Measurements from ENCODE around the gene COX6A2. TPM values are rescaled to one million over a fixed set of nuclear protein-coding genes. Genes with fewer than 3 reads are reported as not detected.
"Not testable (repeated sequence)": the region's sequence is repeated elsewhere in the genome, so short reads cannot be mapped to it uniquely, and the experiment has no call there.

The COX6A2 gene
- total RNA-seq, 2 experiments from 2014 or later = not detected

- H3K27me3 Mint-ChIP-seq = peaks cover 16% of the 10 kb centered on the region
- H3K27ac Mint-ChIP-seq = no peak overlapping the region
- no peak overlapping the region for H3K4me3 Mint-ChIP-seq
These were observed 10.2 kb downstream of the COX6A2 start for GRCh38 chr16:31417916-31418315.

DNA sequence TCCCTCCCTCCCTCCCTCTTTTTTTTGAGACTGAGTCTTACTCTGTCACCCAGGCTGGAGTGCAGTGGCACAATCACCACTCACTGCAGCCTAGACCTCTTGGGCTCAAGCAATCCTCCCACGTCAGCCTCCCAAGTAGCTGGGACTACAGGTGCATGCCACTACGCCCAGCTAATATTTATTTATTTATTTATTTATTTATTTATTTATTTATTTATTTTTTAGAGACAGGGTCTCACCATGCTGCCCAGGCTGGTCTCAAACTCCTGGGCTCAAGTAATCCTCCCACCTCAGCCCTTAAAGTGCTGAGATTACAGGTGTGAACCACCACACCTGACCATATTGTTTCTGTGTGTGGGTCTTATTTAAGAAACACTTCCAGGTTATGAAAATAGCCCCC lies 11.1 kb downstream of the COX6A2 start:
- CTCF ChIA-PET; H3K4me1 Mint-ChIP-seq (ENCODE audit: low read depth); H3K36me3 Mint-ChIP-seq (ENCODE audit: low read depth); H3K9me3 Mint-ChIP-seq; DNase-seq; H3K4me3 Mint-ChIP-seq; intact Hi-C loops (cut with DNase I, micrococcal nuclease); H3K27ac Mint-ChIP-seq; H3K27me3 ChIP-seq (ENCODE audit: control insufficient read depth in 1 of 2, insufficient read depth in 2 of 2, low read length in 2 of 2); ATAC-seq (ENCODE audit: poor library complexity); H3K36me3 ChIP-seq (ENCODE audit: insufficient read depth, low read length); H3K27ac ChIP-seq (ENCODE audit: low read depth in 1 of 2, low read length in 2 of 2); H3K4me3 ChIP-seq (ENCODE audit: low read length); POLR2A ChIA-PET: not testable (repeated sequence)
- H3K4me1 ChIP-seq (ENCODE audit: insufficient read depth, low read length) = peaks cover 11% of the 10 kb centered on the region
- peaks cover 0 to 10% of the 10 kb centered on the region in 2 experiments for H3K9me3 ChIP-seq (ENCODE audit: control insufficient read depth in 1 of 2, insufficient read depth in 1 of 2, low read length in 2 of 2)
- peaks cover 10% of the 10 kb centered on the region for H3K27me3 Mint-ChIP-seq

More at GRCh38 chr16:31417916-31418315, 10.2 kb downstream of the COX6A2 start:
- CTCF ChIA-PET = no interaction called here
- H3K4me3 ChIP-seq (ENCODE audit: low read length) = no peak overlapping the region
- TF ChIP-seq, protein P1, sequence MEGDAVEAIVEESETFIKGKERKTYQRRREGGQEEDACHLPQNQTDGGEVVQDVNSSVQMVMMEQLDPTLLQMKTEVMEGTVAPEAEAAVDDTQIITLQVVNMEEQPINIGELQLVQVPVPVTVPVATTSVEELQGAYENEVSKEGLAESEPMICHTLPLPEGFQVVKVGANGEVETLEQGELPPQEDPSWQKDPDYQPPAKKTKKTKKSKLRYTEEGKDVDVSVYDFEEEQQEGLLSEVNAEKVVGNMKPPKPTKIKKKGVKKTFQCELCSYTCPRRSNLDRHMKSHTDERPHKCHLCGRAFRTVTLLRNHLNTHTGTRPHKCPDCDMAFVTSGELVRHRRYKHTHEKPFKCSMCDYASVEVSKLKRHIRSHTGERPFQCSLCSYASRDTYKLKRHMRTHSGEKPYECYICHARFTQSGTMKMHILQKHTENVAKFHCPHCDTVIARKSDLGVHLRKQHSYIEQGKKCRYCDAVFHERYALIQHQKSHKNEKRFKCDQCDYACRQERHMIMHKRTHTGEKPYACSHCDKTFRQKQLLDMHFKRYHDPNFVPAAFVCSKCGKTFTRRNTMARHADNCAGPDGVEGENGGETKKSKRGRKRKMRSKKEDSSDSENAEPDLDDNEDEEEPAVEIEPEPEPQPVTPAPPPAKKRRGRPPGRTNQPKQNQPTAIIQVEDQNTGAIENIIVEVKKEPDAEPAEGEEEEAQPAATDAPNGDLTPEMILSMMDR (IDR thresholded peaks at IDR 0.05) = no peak
- DNase-seq (no peak), ATAC-seq (ENCODE audit: poor library complexity) (no peak)
- H3K36me3 ChIP-seq (ENCODE audit: insufficient read depth, low read length) = no peaks in the 10 kb centered on the region
- no peak overlapping the region for H3K27ac ChIP-seq (ENCODE audit: low read depth in 1 of 2, low read length in 2 of 2)
- no peaks in the 10 kb centered on the region for H3K36me3 Mint-ChIP-seq (ENCODE audit: low read depth)
- H3K4me1 ChIP-seq (ENCODE audit: insufficient read depth, low read length) = peaks cover 15% of the 10 kb centered on the region
- intact Hi-C loops (cut with DNase I, micrococcal nuclease) = no loop called here
- no peaks in the 10 kb centered on the region for H3K9me3 Mint-ChIP-seq
- no peaks in the 10 kb centered on the region for H3K4me1 Mint-ChIP-seq (ENCODE audit: low read depth)
- POLR2A ChIA-PET = no interaction called here
- peaks cover 0 to 10% of the 10 kb centered on the region in 2 experiments for H3K9me3 ChIP-seq (ENCODE audit: control insufficient read depth in 1 of 2, insufficient read depth in 1 of 2, low read length in 2 of 2)
- no peaks in the 10 kb centered on the region for H3K27me3 ChIP-seq (ENCODE audit: control insufficient read depth in 1 of 2, insufficient read depth in 2 of 2, low read length in 2 of 2)

GRCh38 chr16:31416371-31416770 lies 11.8 kb downstream of the COX6A2 start:
- H3K4me1 Mint-ChIP-seq (ENCODE audit: low read depth) = no peaks in the 10 kb centered on the region
- ATAC-seq (ENCODE audit: poor library complexity) (no peak), DNase-seq (no peak)
- H3K4me3 Mint-ChIP-seq = no peak overlapping the region
- H3K36me3 ChIP-seq (ENCODE audit: insufficient read depth, low read length) = no peaks in the 10 kb centered on the region
- ChIA-PET POLR2A (no interaction called here), CTCF (no interaction called here)
- H3K36me3 Mint-ChIP-seq (ENCODE audit: low read depth) = no peaks in the 10 kb centered on the region
- H3K4me1 ChIP-seq (ENCODE audit: insufficient read depth, low read length) = peaks cover 11% of the 10 kb centered on the region
- no peak overlapping the region for H3K27ac ChIP-seq (ENCODE audit: low read depth in 1 of 2, low read length in 2 of 2)
- H3K9me3 ChIP-seq (ENCODE audit: control insufficient read depth in 1 of 2, insufficient read depth in 1 of 2, low read length in 2 of 2) = peaks cover 0 to 10% of the 10 kb centered on the region in 2 experiments
- H3K27ac Mint-ChIP-seq = no peak overlapping the region
- TF ChIP-seq, protein P1 (IDR thresholded peaks at IDR 0.05) = no peak
- intact Hi-C loops (cut with DNase I, micrococcal nuclease) = no loop called here
- H3K4me3 ChIP-seq (ENCODE audit: low read length) = no peak overlapping the region
- no peaks in the 10 kb centered on the region for H3K9me3 Mint-ChIP-seq
- H3K27me3 Mint-ChIP-seq = peaks cover 10% of the 10 kb centered on the region
- no peaks in the 10 kb centered on the region for H3K27me3 ChIP-seq (ENCODE audit: control insufficient read depth in 1 of 2, insufficient read depth in 2 of 2, low read length in 2 of 2)

DNA sequence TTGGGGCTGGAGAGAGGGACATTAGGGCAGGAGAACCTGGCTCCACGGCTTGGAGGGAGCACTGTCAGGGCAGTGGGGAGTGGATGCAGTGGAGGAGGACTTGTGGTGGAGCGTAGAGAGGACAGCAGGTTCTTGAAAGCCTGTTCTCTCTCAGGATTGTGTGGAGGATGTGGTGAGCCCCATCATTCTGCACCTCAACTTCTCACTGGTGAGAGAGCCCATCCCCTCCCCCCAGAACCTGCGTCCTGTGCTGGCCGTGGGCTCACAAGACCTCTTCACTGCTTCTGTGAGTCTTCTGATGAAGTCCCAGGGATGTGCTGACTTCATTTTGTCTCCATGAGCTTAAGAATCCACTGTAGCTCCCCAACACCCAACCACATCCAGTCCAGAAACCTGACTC lies 13.5 kb downstream of the COX6A2 start:
- Histone ChIP-seq H3K27me3 (ENCODE audit: control insufficient read depth in 1 of 2, insufficient read depth in 2 of 2, low read length in 2 of 2) (no peaks in the 10 kb centered on the region), H3K27ac (ENCODE audit: low read depth in 1 of 2, low read length in 2 of 2) (no peak overlapping the region), H3K4me1 (ENCODE audit: insufficient read depth, low read length) (peaks cover 8% of the 10 kb centered on the region), H3K36me3 (ENCODE audit: insufficient read depth, low read length) (no peaks in the 10 kb centered on the region), H3K9me3 (ENCODE audit: control insufficient read depth in 1 of 2, insufficient read depth in 1 of 2, low read length in 2 of 2) (peaks cover 0 to 10% of the 10 kb centered on the region in 2 experiments), H3K4me3 (ENCODE audit: low read length) (no peak overlapping the region)
- Mint-ChIP-seq H3K27me3 (peaks cover 6% of the 10 kb centered on the region), H3K4me1 (ENCODE audit: low read depth) (no peaks in the 10 kb centered on the region), H3K9me3 (no peaks in the 10 kb centered on the region), H3K27ac (no peak overlapping the region), H3K4me3 (no peak overlapping the region), H3K36me3 (ENCODE audit: low read depth) (no peaks in the 10 kb centered on the region)
- DNase-seq (peak in 1 of 14 experiments; percentile 69), ATAC-seq (ENCODE audit: poor library complexity) (no peak)
- ChIA-PET CTCF (no interaction called here), POLR2A (no interaction called here)
- intact Hi-C loops (cut with DNase I, micrococcal nuclease) = no loop called here
- TF ChIP-seq, protein P1 (IDR thresholded peaks at IDR 0.05) = no peak
